GM23248 (cell line): ENCODE results near the gene RALGPS1. TPM values are rescaled to one million over a fixed set of nuclear protein-coding genes. Genes with fewer than 3 reads are reported as not detected.

Source experiments
- DNase-seq: peaks from one replicate; pipeline ENCODE4 v3.0.0-alpha.2; 2015
- H2AFZ ChIP-seq: fragments of 200-600 bp; sonication (generic); 2 replicates; pipeline ENCODE4 v1.6.1; 2016; ENCODE audit warnings: antibody characterized with exemption
- H3F3A ChIP-seq: fragments of 200-600 bp; sonication (generic); 2 replicates; pipeline ENCODE4 v1.6.1; 2016; ENCODE audit warnings: mild to moderate bottlenecking, antibody characterized with exemption, mixed run types; ENCODE audit not compliant: insufficient read depth
- H3K27ac ChIP-seq: fragments of 200-600 bp; sonication (generic); 2 replicates; pipeline ENCODE4 v1.5.1; 2016; ENCODE audit warnings: mild to moderate bottlenecking
- H3K27me3 ChIP-seq: fragments of 200-600 bp; sonication (generic); replicated peaks from 2 replicates; pipeline ENCODE4 v1.6.1; 2016; ENCODE audit warnings: mild to moderate bottlenecking; ENCODE audit not compliant: insufficient read depth
- H3K36me3 ChIP-seq: fragments of 200-600 bp; sonication (generic); 2 replicates; pipeline ENCODE4 v1.6.1; 2016; ENCODE audit warnings: low read depth, mild to moderate bottlenecking
- H3K4me1 ChIP-seq: fragments of 200-600 bp; sonication (generic); 2 replicates; pipeline ENCODE4 v1.6.1; 2016; ENCODE audit warnings: mild to moderate bottlenecking; ENCODE audit not compliant: insufficient read depth
- H3K4me2 ChIP-seq: fragments of 200-600 bp; sonication (generic); one replicate; pipeline ENCODE4 v1.6.1; 2016; ENCODE audit warnings: mild to moderate bottlenecking; ENCODE audit not compliant: unreplicated experiment
- H3K4me3 ChIP-seq: fragments of 200-600 bp; sonication (generic); 2 replicates; pipeline ENCODE4 v1.5.1; 2016; ENCODE audit warnings: mild to moderate bottlenecking
- H3K79me2 ChIP-seq: fragments of 200-600 bp; sonication (generic); 2 replicates; pipeline ENCODE4 v1.6.1; 2016; ENCODE audit warnings: mild to moderate bottlenecking; ENCODE audit not compliant: insufficient read depth
- H3K9ac ChIP-seq: fragments of 200-600 bp; sonication (generic); 2 replicates; pipeline ENCODE4 v1.6.1; 2016; ENCODE audit warnings: mild to moderate bottlenecking
- H3K9me2 ChIP-seq: fragments of 200-600 bp; sonication (generic); 2 replicates; pipeline ENCODE4 v1.6.1; 2016; ENCODE audit warnings: mixed run types, mild to moderate bottlenecking, moderate library complexity; ENCODE audit not compliant: insufficient read depth
- H3K9me3 ChIP-seq: fragments of 200-600 bp; sonication (generic); one replicate; pipeline ENCODE4 v1.6.1; 2017; ENCODE audit warnings: low read depth
- H4K20me1 ChIP-seq: fragments of 200-600 bp; sonication (generic); 2 replicates; pipeline ENCODE4 v1.6.0; 2016; ENCODE audit not compliant: insufficient read depth
- EZH2 ChIP-seq: fragments of 200-600 bp; sonication (generic); IDR thresholded peaks from 2 replicates; pipeline ENCODE4 v1.6.1; 2018; ENCODE audit warnings: antibody characterized with exemption, mild to moderate bottlenecking; ENCODE audit not compliant: insufficient read depth, poor library complexity, severe bottlenecking
- EZH2phosphoT487 ChIP-seq: fragments of 200-600 bp; sonication (generic); IDR thresholded peaks from 2 replicates; pipeline ENCODE4 v1.6.1; 2018; ENCODE audit warnings: antibody characterized with exemption, moderate library complexity, mild to moderate bottlenecking, low read depth; ENCODE audit not compliant: insufficient read depth
- WGBS, 2 experiments: methylation state at CpG; one replicate each; pipeline ENCODE4 v1.1.6; 2015 to 2017; ENCODE audit warnings: low lambda C conversion rate in 2 of 2, low coverage in 1 of 2; ENCODE audit errors: missing lambda C conversion rate in 2 of 2; 5-methylcytosine and 5-hydroxymethylcytosine counted together
- in situ Hi-C: fragments of 300-500 bp; cut with MboI; formaldehyde crosslinking; loops from 2 replicates; pipeline ENCODE4 v1.15.0; 2020
- polyA plus RNA-seq: library from polyadenylated mRNA; unstranded; fragments of >200 nt; fragmentation: Nextera tagmentation; extraction: Ambion mirVana; gene quantifications from 2 replicates; pipeline ENCODE4 v1.2.1, GENCODE V29; 2016
- total RNA-seq: library from RNA; depleted of rRNA; stranded (reverse); fragments of >200 nt; shearing (Covaris generic); gene quantifications from 2 replicates; pipeline ENCODE4 v1.2.3, GENCODE V29; 2014

Gene RALGPS1
- total and polyA plus RNA-seq, 2 experiments from 2014 or later: 0.54 to 1.8 TPM

DNA sequence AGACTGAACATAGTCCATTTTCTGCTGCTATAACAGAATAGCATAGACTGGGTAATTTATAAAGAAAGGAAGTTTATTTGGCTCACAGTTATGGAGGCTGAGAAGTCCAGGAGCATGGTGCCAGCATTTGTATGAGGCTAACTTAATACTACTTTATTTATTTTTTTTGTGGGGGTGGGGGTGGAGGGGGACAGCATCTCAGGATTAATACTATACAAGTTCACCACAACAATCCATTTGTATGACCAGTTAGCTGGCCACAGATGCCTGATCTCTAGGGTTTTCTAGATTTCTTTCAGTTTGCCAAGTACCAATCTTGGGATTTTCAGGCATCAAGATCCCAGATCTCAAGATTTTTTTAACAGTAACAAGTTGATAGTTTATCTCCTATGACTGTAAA is 187.6 kb downstream of the RALGPS1 start:
- Histone ChIP-seq H3K36me3 (peaks cover 4% of the 10 kb centered on the region; the same call in 1 of the 2 replicates), H3K9me3 (no peaks in the 10 kb centered on the region), H3F3A (no peaks in the 10 kb centered on the region), H3K9ac (no peak overlapping the region), H3K27ac (no peak overlapping the region), H3K4me1 (peaks cover 3% of the 10 kb centered on the region; the same call in 1 of the 2 replicates), H3K27me3 (no peaks in the 10 kb centered on the region), H2AFZ (no peak overlapping the region), H3K9me2 (no peaks in the 10 kb centered on the region), H4K20me1 (peaks cover 4% of the 10 kb centered on the region; the same call in 1 of the 2 replicates), H3K79me2 (no peaks in the 10 kb centered on the region), H3K4me2 (no peak overlapping the region), H3K4me3 (no peak overlapping the region)
- DNase-seq: peak; percentile 19
- TF ChIP-seq EZH2phosphoT487 (no peak), EZH2 (no peak)
- in situ Hi-C loops: no loop called here

DNA sequence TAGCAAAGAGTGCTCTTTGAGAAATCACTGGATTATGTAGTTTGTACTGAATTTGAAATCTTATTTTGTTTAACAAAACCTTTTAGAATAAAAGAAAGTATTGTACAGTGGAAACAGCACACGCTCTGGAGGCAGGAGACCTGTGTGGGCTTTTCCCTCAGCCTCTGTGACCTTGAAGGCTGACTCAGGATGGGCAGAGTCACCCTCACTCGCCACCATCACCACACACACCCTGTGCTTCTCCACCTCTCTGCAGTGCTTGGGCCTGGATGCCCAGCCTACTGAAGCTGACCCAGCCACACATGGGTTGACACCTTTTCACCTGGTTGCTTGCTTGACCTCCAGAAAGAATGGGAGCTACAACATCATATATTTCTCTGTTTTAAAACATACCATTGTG is 188.2 kb downstream of the RALGPS1 start:
- no peak overlapping the region for H3K27ac ChIP-seq
- no peak for TF ChIP-seq EZH2
- no peak overlapping the region for H2AFZ ChIP-seq
- no peak overlapping the region for H3K4me3 ChIP-seq
- peaks cover 3% of the 10 kb centered on the region; the same call in 1 of the 2 replicates for H3K4me1 ChIP-seq
- H3K36me3 ChIP-seq: peaks cover 8% of the 10 kb centered on the region; the same call in 1 of the 2 replicates
- WGBS, 2 experiments: 95 to 97% methylated on average over 2 of the region's 2 CpGs
- H3K9me2 ChIP-seq: no peaks in the 10 kb centered on the region
- DNase-seq: no peak
- H3K79me2 ChIP-seq: no peaks in the 10 kb centered on the region
- no peaks in the 10 kb centered on the region for H3K9me3 ChIP-seq
- in situ Hi-C loops: no loop called here
- H3K4me2 ChIP-seq: no peak overlapping the region
- no peaks in the 10 kb centered on the region for H3F3A ChIP-seq
- no peaks in the 10 kb centered on the region for H3K27me3 ChIP-seq
- H4K20me1 ChIP-seq: peaks cover 4% of the 10 kb centered on the region; the same call in 1 of the 2 replicates
- no peak overlapping the region for H3K9ac ChIP-seq

DNA sequence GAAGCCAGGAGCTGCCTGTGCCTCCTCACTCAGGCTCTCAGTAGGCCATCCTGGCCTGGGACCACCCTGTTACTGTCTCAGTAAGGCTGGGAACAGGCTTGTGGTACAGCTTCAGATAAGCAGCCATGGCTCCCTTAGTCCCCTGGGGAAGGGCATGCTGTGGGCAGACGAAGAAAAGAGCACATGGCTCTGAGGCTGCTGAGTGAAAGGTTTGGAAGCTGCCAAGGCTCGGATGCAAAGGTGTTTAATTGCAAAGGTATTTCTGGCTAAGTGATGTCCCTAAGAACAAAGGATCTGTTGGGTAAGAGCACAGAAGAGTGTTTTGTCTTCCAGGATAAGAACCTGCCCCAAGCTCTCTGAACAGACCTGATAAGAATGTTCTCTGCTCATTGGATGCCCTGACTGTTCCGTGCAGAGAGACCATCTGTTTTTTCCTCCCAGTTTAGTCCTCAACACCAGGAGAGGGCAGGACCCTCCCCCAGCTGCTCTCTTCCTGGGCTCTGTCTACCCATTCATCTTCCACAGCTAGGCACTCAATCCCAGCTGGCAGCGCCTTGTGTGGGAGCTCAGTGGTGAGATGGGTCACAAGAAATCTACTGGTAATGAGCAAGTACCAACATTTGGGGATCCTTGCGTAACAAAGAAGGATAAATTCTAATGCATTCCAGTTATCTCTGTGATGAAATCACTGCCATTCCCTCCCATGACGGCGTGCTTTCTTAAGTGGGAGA is 190.2 kb downstream of the RALGPS1 start:
- Histone ChIP-seq H3K4me2 (no peak overlapping the region), H3K4me1 (no peaks in the 10 kb centered on the region), H2AFZ (no peak overlapping the region), H3F3A (no peaks in the 10 kb centered on the region), H4K20me1 (peaks cover 4% of the 10 kb centered on the region; the same call in 1 of the 2 replicates), H3K9me3 (no peaks in the 10 kb centered on the region), H3K9me2 (no peaks in the 10 kb centered on the region), H3K9ac (no peak overlapping the region), H3K79me2 (no peaks in the 10 kb centered on the region), H3K4me3 (no peak overlapping the region), H3K36me3 (peaks cover 8% of the 10 kb centered on the region; the same call in 1 of the 2 replicates), H3K27ac (no peak overlapping the region), H3K27me3 (no peaks in the 10 kb centered on the region)
- TF ChIP-seq EZH2 (no peak), EZH2phosphoT487 (no peak)
- peak; percentile 25 for DNase-seq
- 86 to 91% methylated on average over 7 of the region's 7 CpGs for WGBS, 2 experiments
- in situ Hi-C loops: no loop called here

DNA sequence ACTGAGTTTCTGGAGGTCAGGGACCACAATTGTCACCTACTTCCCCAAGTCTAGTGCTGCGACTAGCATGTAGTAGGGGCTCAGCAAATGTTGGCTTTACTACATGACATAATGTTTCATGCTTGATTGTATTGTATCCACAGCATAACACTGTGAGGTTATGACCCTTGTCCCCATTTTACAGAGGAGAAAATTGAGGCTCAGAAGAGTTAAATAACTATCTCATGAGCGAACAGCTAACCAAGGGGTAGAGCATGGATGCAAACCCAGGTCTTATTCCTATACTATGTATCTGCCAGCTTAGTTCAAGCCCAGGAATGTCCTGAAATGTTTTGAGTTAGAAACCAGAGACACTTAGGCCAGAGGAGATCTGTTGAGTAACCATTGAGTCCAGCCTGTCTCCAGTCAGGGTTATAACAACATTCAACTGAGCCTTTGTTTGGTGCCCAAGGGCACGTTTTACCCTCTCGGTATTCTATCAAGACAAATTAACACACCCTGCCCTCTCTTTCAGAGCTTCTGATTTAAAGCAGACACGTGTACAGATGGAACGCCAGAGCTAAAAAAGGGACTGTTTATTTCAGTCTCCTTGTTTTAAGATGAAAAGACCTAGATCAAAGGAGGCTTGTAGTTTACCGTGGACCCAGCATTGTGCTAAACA is 191.4 kb downstream of the RALGPS1 start:
- no peaks in the 10 kb centered on the region for H3K9me3 ChIP-seq
- in situ Hi-C loops: no loop called here
- no peaks in the 10 kb centered on the region for H3F3A ChIP-seq
- H4K20me1 ChIP-seq: peaks cover 4% of the 10 kb centered on the region; the same call in 1 of the 2 replicates
- TF ChIP-seq EZH2phosphoT487 (no peak), EZH2 (no peak)
- peak; percentile 12 for DNase-seq
- H3K9me2 ChIP-seq: no peaks in the 10 kb centered on the region
- H3K9ac ChIP-seq: no peak overlapping the region
- no peaks in the 10 kb centered on the region for H3K27me3 ChIP-seq
- H3K4me2 ChIP-seq: no peak overlapping the region
- 69 to 70% methylated on average over 7 of the region's 7 CpGs for WGBS, 2 experiments
- H2AFZ ChIP-seq: no peak overlapping the region
- H3K4me1 ChIP-seq: no peaks in the 10 kb centered on the region
- no peak overlapping the region for H3K4me3 ChIP-seq
- H3K27ac ChIP-seq: no peak overlapping the region
- no peaks in the 10 kb centered on the region for H3K79me2 ChIP-seq
- H3K36me3 ChIP-seq: peaks cover 8% of the 10 kb centered on the region; the same call in 1 of the 2 replicates
